Upper lobe of left lung (tissue), 6 donors: Measurements from ENCODE around the gene HS3ST3B1. TPM values are rescaled to one million over a fixed set of nuclear protein-coding genes. Genes with fewer than 3 reads are reported as not detected.

Source experiments
- ATAC-seq, 2 donors: fragments of 200-7000 bp; cut with Tn5 transposase; one replicate each; pipeline ENCODE4 v1.9.1; 2022; ENCODE audit warnings: mild to moderate bottlenecking in 2 of 2, moderate library complexity in 2 of 2; ENCODE audit not compliant: low FRiP score in 2 of 2
- DNase-seq, 2 donors: peaks; one replicate each; pipeline ENCODE4 v3.0.0-alpha.2; 2019 to 2020
- H3K27ac ChIP-seq, 4 donors: fragments of 200-600 bp; sonication (generic); one replicate each; pipeline ENCODE4 v1.5.1; 2016 to 2019
- H3K27me3 ChIP-seq, 4 donors: fragments of 200-600 bp; sonication (generic); one replicate each; pipeline ENCODE4 v1.5.1; 2017 to 2019
- H3K36me3 ChIP-seq, 4 donors: fragments of 200-600 bp; sonication (generic); one replicate each; pipeline ENCODE4 v1.5.1; 2016 to 2019
- H3K4me1 ChIP-seq, 4 donors: fragments of 200-600 bp; sonication (generic); one replicate each; pipeline ENCODE4 v1.5.1; 2018 to 2019
- H3K4me3 ChIP-seq, 4 donors: fragments of 200-600 bp; sonication (generic); one replicate each; pipeline ENCODE4 v1.5.1; 2017 to 2019; ENCODE audit warnings: mild to moderate bottlenecking in 2 of 4, moderate library complexity in 1 of 4
- H3K9me3 ChIP-seq, 4 donors: fragments of 200-600 bp; sonication (generic); one replicate each; pipeline ENCODE4 v1.5.1; 2018 to 2019
- CTCF ChIP-seq, 6 experiments: fragments of 450-650 bp in 4 of 6; fragments of 200-600 bp in 2 of 6; sonication (generic) in 2 of 6; IDR thresholded peaks; one replicate each; pipeline ENCODE4 v1.5.1; 2016 to 2019; ENCODE audit warnings: antibody characterized with exemption in 6 of 6
- EP300 ChIP-seq, 4 donors: sonication (generic); formaldehyde crosslinking; IDR thresholded peaks; one replicate each; pipeline ENCODE4 v1.5.1; 2017; ENCODE audit warnings: antibody characterized with exemption in 4 of 4, control low read depth in 2 of 4
- POLR2A ChIP-seq, 4 donors: fragments of 450-650 bp; IDR thresholded peaks; one replicate each; pipeline ENCODE4 v1.5.1; 2016 to 2017; ENCODE audit warnings: antibody characterized with exemption in 4 of 4, mild to moderate bottlenecking in 2 of 4
- POLR2AphosphoS5 ChIP-seq, 2 donors: sonication (generic); formaldehyde crosslinking; IDR thresholded peaks; one replicate each; pipeline ENCODE4 v1.5.1; 2017; ENCODE audit warnings: antibody characterized with exemption in 2 of 2
- WGBS, 2 donors: methylation state at CpG; one replicate each; pipeline ENCODE4 v1.1.5; 2017 to 2018; 5-methylcytosine and 5-hydroxymethylcytosine counted together
- total RNA-seq, 6 donors: library from RNA; depleted of rRNA in 4 of 6; stranded (reverse); fragments of >200 nt in 4 of 6; gene quantifications; one replicate each; pipeline versions ENCODE4 v1.1.0 to v1.2.1, GENCODE V29; 2016 to 2021
- donor health status: DM: no; HTN: no; CAD: no; lungs with moderate emphysema.
- donor health status: DM: no; HTN: yes; CAD: no; lungs with severe emphysema.

HS3ST3B1 gene
- total RNA-seq, 6 donors from 2014 or later = 2.7 to 7.2 (median 4.3) TPM

GRCh38 chr17:14332331-14332730 is 31.4 kb downstream of the HS3ST3B1 start:
- no peaks in the 10 kb centered on the region for H3K9me3 ChIP-seq
- ATAC-seq (no peak), DNase-seq (no peak)
- no peaks in the 10 kb centered on the region for H3K27me3 ChIP-seq
- TF ChIP-seq POLR2A (IDR thresholded peaks at IDR 0.05) (no peak), POLR2AphosphoS5 (IDR thresholded peaks at IDR 0.05) (no peak), EP300 (IDR thresholded peaks at IDR 0.05) (no peak), CTCF (IDR thresholded peaks at IDR 0.05) (no peak)
- 75 to 84% methylated on average over 10 of the region's 10 CpGs for WGBS, 2 donors
- peaks cover 0 to 3% (median 0%) of the 10 kb centered on the region in 4 donors for H3K4me1 ChIP-seq
- H3K36me3 ChIP-seq = no peaks in the 10 kb centered on the region
- H3K4me3 ChIP-seq = no peak overlapping the region
- H3K27ac ChIP-seq = no peak overlapping the region

- Histone ChIP-seq H3K27me3 (no peaks in the 10 kb centered on the region), H3K36me3 (no peaks in the 10 kb centered on the region), H3K4me3 (no peak overlapping the region), H3K4me1 (peaks cover 0 to 3% (median 0%) of the 10 kb centered on the region in 4 donors), H3K9me3 (no peaks in the 10 kb centered on the region), H3K27ac (no peak overlapping the region)
- TF ChIP-seq CTCF (IDR thresholded peaks at IDR 0.05) (no peak), POLR2AphosphoS5 (IDR thresholded peaks at IDR 0.05) (no peak), EP300 (IDR thresholded peaks at IDR 0.05) (no peak), POLR2A (IDR thresholded peaks at IDR 0.05) (no peak)
- ATAC-seq = no peak
- DNase-seq = no peak
- WGBS, 2 donors = 88 to 94% methylated on average over 6 to 7 of the region's 7 CpGs
These were observed 32.6 kb downstream of the HS3ST3B1 start for GRCh38 chr17:14333506-14333905.

- Histone ChIP-seq H3K27me3 (no peaks in the 10 kb centered on the region), H3K4me3 (no peak overlapping the region), H3K27ac (no peak overlapping the region), H3K9me3 (no peaks in the 10 kb centered on the region), H3K4me1 (peaks cover 0 to 3% (median 0%) of the 10 kb centered on the region in 4 donors), H3K36me3 (no peaks in the 10 kb centered on the region)
- WGBS, 2 donors = 74 to 77% methylated on average over 3 of the region's 3 CpGs
- DNase-seq (no peak), ATAC-seq (peak in 1 of 2 donors; percentile 42)
- no peak for TF ChIP-seq POLR2A (IDR thresholded peaks at IDR 0.05)
- no peak for TF ChIP-seq POLR2AphosphoS5 (IDR thresholded peaks at IDR 0.05)
- TF ChIP-seq CTCF (IDR thresholded peaks at IDR 0.05) = no peak
- no peak for TF ChIP-seq EP300 (IDR thresholded peaks at IDR 0.05)
These were observed 33.5 kb downstream of the HS3ST3B1 start for GRCh38 chr17:14334276-14334840.

- ATAC-seq = no peak
- H3K9me3 ChIP-seq = no peaks in the 10 kb centered on the region
- no peaks in the 10 kb centered on the region for H3K27me3 ChIP-seq
- H3K36me3 ChIP-seq = no peaks in the 10 kb centered on the region
- TF ChIP-seq CTCF (IDR thresholded peaks at IDR 0.05) = no peak
- TF ChIP-seq POLR2AphosphoS5 (IDR thresholded peaks at IDR 0.05) = no peak
- TF ChIP-seq POLR2A (IDR thresholded peaks at IDR 0.05) = no peak
- no peak for TF ChIP-seq EP300 (IDR thresholded peaks at IDR 0.05)
- H3K4me3 ChIP-seq = no peak overlapping the region
- peaks cover 0 to 3% (median 0%) of the 10 kb centered on the region in 4 donors for H3K4me1 ChIP-seq
- WGBS, 2 donors = 43 to 44% methylated on average over 2 of the region's 2 CpGs
- no peak for DNase-seq
- H3K27ac ChIP-seq = no peak overlapping the region
These were observed 34.0 kb downstream of the HS3ST3B1 start for GRCh38 chr17:14334919-14335318.

- DNase-seq = no peak
- ATAC-seq = no peak
- WGBS, 2 donors = 84% methylated on average over 4 of the region's 4 CpGs
- TF ChIP-seq POLR2A (IDR thresholded peaks at IDR 0.05) (no peak), POLR2AphosphoS5 (IDR thresholded peaks at IDR 0.05) (no peak), CTCF (IDR thresholded peaks at IDR 0.05) (no peak), EP300 (IDR thresholded peaks at IDR 0.05) (no peak)
- H3K4me1 ChIP-seq = peaks cover 0 to 3% (median 0%) of the 10 kb centered on the region in 4 donors
- no peaks in the 10 kb centered on the region for H3K36me3 ChIP-seq
- no peaks in the 10 kb centered on the region for H3K9me3 ChIP-seq
- no peak overlapping the region for H3K27ac ChIP-seq
- no peak overlapping the region for H3K4me3 ChIP-seq
- H3K27me3 ChIP-seq = no peaks in the 10 kb centered on the region
These were observed 35.5 kb downstream of the HS3ST3B1 start for GRCh38 chr17:14336418-14336817.
